HG02884 (cell line): ENCODE results near the gene DEFB131B.
"Not testable (repeated sequence)": the region's sequence is repeated elsewhere in the genome, so short reads cannot be mapped to it uniquely, and the experiment has no call there.

Experiments used
- ATAC-seq: cut with Tn5 transposase; IDR thresholded peaks from one replicate; pipeline ENCODE4 v1.9.1; 2021; ENCODE audit warnings: mild to moderate bottlenecking, moderate library complexity; ENCODE audit not compliant: unreplicated experiment

Gene DEFB131B, protein sequence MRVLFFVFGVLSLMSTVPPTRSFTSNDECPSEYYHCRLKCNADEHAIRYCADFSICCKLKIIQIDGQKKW

DNA sequence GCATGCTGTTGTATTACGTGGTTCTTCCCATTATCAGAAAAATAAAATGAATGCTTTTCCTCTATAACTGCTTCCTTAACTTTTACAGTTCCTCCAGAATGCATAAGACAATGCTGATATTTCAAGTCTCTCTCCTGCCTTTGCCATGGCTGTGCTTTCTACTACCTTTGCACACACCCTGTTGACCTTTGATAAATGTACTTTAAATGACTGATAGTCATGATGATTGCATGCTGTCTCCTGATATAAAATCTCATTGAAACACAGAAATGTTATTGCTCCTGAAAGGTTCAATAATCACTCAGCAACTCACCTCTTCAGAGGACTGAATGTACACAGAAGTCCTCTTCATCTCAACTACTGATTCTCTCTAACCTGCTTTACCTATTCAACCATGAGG is at the start of gene DEFB131B:
TSS of gene DEFB131B (plus strand) at position 395 of the 400 bp plus-strand sequence. CDS start at position 395, 0 bp downstream.
- ATAC-seq: not testable (repeated sequence)

DNA sequence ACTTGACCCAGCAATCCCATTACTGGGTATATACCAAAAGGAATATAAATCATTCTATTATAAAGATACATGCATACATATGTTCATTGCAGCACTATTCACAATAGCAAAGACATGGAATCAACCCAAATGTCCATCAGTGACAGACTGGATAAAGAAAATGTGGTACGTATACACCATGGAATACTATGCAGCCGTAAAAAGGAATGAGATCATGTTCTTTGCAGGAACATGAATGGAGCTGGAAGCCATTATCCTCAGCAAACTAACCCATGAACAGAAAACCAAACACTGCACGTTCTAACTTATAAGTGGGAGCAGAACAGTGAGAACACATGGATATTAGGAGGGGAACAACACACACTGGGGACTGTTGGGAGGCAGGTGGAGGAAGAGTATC is 49.0 kb upstream of the DEFB131B start:
- ATAC-seq: not testable (repeated sequence)

DNA sequence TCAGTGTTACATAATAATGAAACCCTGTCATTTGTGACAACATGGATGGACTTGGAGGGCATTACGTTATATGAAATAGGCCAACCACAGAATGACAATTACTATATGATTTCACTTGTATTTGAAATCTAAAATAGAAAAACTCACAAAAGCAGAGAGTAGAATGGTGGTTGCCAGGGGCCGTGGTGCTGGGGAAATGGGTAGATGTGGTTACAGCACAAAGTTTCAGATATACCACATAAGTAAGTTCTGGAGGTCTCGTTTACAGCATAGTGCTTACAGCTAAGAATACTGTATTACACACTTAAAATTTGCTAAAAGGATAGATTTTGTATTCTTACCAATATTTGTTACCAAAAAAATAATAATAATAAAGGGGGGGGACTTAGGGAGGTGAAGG is 48.6 kb upstream of the DEFB131B start:
- not testable (repeated sequence) for ATAC-seq

DNA sequence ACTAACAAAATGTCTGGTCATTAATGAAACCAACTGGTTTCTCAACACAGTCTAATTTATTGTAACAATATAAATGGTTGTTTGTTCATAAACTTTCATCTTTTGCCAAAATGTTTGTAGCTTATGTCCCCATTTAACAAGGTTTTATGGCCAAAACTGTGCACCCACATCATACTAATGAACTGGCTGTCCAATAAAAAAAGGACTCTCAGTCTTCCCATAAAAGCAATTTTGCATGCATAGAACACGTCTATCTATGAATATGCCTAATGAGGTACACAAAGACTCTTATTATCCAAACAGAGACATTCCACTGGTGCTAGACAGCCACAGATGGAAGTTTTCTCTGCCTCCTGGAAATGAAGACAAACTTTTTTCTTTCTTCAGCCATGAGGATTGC is 45.4 kb upstream of the DEFB131B start, which contains the start of gene DEFB108B:
TSS of gene DEFB108B (plus strand) at position 390 of the 400 bp plus-strand sequence. CDS start at position 390, 0 bp downstream.
- ATAC-seq: not testable (repeated sequence)

DNA sequence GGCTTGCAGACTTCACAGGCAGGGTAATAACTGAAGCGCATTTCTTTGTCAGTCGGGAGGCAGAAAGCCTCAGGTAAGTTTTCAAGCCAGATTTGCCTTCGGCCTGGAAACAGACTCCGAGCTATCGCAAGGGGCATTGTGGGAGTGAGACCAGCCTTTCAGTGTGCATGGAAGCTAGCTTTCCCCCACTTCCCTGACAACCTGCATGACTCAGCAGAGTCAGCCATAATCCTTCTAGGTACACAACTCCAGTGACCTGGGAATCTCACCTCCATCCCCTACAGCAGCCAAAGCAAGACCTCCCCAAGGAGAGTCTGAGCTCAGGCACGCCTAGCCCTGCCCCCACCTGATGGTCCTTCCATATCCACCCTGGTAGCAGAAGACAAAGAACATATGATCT is 35.5 kb upstream of the DEFB131B start:
- ATAC-seq: not testable (repeated sequence)

DNA sequence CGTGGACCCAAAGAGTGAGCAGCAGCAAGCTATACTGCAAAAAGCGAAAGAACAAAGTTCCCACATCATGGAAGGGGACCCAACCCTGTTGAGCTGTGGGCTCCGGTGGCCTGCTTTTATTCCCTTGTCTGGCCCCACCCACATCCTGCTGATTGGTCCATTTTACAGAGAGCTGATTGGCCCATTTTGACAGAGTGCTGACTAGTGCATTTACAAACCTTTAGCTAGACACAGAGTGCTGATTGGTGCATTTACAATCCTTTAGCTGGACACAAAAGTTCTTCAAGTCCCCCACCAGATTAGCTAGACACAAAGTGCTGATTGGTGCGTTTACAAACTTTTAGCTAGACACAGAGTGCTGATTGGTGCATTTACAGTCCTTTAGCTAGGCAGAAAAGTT is 34.9 kb upstream of the DEFB131B start:
- ATAC-seq: not testable (repeated sequence)

DNA sequence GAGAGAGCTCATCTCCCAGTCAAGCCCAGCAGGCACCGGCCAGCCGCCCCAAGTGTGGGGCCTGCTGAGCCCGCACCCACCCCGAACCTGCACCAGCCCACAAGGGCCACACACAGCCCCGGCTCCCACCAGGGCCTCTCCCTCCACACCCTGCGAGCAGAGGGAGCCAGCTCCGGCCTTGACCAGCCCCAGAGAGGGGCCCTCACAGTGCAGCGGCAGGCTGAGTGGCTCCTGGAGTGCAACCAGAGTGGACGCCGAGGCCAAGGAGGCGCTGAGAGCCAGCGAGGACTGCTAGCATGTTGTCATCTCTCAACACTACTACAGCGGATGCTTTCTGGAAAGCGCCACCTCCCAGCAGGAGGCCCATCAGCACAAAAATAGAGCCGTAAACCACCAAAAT is 34.4 kb upstream of the DEFB131B start:
- no peak for ATAC-seq

DNA sequence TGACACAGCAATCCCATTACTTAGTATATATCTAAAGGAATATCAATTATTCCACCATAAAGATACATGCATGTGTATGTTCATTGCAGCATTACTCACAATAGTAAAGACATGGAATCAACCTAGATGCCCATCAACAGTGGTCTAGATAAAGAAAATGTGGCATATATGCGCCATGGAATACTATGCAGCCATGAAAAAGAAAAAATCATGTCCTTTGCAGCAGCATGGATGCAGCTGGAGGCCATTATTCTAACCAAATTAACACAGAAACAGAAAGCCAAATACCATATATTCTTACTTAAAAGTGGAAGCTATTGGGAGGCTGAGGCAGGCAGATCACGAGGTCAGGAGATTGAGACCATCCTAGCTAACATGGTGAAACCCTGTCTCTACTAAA is 24.4 kb upstream of the DEFB131B start:
- not testable (repeated sequence) for ATAC-seq

DNA sequence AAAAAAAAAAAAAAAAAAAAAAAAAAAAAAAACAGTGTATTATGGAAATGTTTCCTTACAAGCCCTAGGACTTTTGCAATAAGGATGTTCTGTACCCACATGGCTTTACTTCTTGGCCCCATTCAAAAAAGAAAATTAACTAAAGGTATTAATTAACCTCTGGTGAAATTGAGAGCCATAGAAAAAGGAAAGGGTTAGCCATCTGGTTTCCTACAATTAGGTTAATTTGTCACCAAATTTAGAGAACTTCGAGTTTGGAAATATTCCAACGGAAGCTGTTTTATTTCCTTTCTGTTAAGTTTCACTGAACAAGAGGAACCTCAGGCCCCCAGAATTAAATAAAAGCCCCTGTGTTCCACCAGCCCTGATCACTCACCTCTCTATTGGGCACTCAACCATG is 22.4 kb upstream of the DEFB131B start:
- not testable (repeated sequence) for ATAC-seq

DNA sequence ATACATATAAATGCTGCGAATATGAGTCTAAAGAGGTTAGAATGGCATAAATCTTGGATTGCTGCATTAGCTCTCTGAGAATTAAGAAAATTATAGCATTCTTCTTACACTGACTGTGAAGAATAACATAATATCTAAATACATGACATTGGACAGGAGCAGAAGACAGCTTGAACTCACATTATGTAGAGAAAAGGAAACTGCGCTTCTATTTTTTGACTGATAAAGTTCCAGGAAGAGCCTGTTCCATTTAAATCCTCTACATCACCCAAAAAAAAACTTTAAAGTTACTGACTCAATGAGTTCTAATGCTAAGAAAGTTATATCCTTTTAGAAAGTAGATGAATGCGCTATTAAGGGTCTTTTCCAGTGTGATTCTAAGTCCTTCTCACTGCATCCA is 17.4 kb upstream of the DEFB131B start:
- ATAC-seq: not testable (repeated sequence)

DNA sequence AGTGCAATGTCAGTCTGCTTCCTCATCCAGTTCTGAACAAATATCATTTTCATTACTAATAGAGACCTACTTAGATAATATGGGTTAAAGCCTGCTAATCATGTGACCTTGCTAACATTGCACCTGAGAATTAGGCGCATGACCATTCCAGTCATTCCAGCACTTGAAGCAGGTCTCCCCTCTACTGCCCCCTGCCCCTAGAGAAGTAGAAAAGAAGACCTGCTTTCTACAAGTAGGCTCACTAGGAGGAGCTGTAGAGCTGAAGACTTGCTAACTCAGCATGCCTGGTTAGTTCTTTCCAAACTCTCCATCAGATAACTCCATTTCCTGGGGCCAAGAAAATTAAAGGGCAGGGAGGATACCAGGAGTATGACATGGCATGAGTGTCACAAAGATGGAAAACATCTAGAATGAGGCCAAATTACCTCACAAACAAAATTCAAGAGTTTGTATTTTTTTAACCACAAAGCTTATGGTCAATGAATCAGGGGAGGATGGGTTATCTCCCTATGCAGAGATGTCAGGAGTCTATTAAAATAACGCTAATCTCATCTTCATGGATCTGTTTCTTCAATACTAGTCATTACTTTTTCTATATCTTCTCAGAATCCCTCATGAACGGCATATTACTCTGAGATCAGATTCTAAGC is 14.2 kb upstream of the DEFB131B start:
- not testable (repeated sequence) for ATAC-seq

DNA sequence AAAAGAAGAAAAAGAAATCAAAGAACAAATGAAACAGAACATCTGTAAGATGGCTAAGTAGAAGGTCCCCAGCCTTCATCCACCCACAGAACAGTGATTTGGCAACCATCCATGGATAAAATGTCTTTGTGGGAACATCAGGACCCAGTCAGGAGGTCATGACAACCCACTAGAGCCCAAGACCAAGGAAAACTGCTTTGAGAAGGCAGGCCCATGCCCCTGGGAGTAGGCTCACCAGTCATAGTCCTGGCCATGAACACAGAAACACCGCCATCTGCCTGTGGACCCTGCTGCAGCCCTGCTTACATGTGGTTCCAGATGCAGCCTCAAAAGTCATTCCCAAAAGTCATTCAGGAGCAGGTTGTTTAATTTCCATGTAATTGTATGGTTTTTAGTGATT is 11.0 kb upstream of the DEFB131B start:
- not testable (repeated sequence) for ATAC-seq

DNA sequence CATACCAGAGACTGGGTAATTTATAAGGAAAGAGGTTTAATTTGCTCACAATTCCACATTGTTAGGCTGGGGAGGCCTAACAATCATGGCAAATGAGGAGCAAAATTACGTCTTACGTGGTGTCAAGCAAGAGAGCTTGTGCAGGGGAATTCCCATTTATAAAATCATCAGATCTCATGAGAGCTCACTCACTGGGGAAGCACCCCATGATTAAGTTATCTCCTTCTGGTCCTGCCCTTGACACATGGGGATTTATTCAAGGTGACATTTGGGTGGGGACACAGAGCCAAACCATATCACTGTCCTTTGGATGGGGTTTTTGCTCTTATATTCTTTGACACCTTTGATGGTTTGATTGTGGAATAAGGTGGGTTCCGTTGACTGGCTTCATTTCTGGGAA is 8.3 kb upstream of the DEFB131B start:
- not testable (repeated sequence) for ATAC-seq

DNA sequence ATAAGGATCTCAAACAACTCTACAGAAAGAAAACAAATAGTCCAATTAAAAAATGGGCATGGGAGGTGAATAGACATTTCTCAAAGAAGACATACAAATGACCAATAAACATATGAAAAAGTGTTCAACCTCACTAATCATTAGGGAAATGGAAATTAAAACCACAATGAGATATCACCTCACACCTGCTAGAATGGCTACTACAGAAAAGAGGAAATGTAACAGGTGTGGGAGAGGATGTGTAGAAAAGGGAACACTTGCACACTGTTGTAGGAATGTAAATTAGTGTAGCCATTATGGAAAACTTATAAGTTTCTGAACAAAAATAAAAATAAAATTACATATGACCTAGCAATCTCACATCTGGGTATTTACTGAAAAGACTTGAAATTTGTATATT is 7.6 kb upstream of the DEFB131B start:
- not testable (repeated sequence) for ATAC-seq

DNA sequence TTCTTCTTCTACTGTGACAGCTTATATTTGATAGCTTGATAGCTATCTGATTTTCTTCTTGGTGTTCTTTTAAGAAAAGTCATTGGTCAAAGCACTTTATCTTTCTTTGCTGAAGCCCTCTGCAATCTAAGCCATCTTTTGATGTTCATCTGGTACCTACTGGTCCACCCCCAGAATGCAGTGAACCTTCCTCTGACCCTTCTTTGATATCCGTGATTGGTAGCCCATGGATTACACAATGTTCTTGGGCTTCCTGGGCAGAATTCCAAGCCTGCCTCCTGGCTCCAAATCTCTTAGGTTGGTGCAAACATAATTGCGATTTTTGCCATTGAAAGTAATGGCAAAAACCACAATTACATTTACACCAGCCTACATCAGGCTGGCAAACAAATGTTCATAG is 2.0 kb upstream of the DEFB131B start:
- ATAC-seq: not testable (repeated sequence)

DNA sequence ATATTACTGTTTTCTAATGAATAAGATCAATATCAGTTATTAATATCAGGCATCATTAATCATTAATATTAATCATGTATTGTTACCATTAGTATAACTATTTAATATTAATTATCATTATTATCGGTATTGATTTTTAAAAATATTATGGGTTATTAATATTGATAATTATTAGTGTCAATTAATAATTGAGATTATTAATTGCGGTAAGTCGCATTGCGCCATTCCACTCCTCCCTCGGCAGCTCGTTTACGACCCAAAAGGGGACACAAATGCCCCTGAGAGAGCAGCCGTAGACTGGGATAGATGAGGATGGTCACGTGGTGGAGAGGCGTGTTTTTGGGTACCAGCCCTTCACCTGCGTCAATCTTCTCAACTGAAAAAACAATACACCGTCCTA is 7.6 kb downstream of the DEFB131B start:
- ATAC-seq: not testable (repeated sequence)

DNA sequence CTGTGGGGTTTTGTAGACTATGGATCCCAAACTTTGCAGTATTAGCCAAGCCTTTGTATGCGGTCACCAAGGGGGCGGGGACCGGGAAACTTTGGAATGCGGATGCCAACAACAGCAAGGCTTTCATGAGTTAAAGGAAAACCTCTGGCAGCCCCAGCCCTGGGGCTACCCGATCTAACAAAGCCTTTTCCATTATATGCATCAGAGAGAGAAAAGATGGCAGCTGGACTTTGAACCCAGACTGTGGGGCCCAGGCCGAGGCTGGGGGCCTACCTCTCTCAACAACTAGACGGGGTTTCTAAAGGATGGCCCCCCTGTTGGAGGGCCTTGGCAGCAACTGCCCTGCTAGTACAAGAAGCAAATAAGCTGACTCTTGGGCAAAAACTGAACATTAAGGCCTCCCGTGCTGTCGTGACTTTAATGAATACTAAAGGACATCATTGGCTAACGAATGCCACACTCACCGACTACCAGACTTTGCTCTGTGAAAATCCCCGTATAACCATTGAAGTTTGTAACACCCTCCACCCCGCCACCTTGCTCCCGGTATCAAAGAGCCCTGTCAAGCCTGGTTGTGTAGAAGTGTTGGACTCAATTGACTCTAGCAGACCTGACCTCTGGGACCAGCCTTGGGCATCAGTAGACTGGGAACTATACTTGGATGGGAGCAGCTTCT is 10.2 kb downstream of the DEFB131B start:
- ATAC-seq: not testable (repeated sequence)

DNA sequence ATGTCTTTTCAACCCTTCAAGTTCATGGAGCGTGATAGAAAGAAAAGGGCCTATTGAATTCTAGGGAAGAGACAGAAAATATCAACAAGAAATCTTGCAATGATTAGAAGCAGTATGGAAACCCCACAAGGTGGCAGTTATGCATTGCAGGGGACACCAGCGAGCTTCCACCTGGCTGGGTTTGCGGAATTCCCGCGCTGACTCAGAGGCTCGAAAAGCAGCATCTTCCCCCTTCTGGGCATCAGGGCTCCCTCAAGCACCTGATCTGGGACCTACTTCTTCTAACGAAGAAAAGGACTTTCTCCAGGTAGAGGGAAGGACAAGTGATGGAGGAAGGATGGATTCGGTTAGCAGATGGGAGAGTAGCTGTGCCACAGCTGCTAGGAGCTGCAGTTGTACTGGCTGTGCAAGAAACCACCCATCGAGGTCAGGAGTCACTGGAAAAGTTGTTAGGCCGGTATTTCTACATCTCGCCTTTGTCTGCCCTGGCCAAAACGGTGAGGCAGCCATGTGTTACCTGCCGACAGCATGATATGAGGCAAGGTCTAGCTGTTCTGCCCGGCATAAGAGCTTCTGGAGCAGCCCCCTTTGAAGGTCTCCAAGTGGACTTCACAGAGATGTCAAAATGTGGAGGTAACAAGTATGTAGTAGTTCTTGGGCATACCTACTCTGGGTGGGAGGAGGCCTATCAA is 11.1 kb downstream of the DEFB131B start:
- ATAC-seq: not testable (repeated sequence)

DNA sequence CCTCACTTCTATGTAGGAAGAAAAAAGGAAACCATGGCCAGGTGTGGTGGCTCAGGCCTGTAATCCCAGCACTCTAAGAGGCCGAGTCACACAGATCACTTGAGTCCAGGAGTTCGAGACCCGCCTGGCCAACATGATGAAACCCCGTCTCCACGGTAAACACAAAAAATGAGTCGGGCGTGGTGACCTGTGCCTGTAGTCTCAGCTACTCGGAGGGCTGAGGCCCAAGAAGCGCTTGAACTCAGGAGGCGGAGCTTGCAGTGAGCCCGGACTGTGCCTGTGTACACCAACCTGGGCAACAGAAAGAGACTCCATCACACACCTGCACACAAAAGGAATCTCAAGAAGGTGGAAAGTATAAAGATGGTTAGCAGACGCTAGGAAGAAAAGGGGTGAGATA is 17.7 kb downstream of the DEFB131B start:
- ATAC-seq: no peak

DNA sequence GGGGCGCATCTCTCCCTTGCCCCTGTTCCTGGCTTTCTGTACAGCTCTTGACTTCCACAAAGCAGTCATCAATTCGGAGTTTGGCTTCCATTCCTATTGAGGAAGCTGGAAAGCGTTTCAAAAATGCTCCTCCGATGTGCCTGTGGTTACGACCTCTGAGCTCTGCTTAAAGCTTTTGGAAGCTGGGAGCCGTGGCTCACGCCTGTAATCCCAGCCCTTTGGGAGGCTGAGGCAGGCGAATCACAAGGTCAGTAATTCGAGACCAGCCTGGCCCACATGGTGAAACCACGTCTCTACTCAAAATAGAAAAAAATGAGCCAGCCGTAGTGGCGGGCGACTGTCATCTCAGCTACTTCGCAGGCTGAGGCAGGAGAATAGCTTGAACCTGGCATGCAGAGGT is 22.9 kb downstream of the DEFB131B start:
- ATAC-seq: not testable (repeated sequence)

DNA sequence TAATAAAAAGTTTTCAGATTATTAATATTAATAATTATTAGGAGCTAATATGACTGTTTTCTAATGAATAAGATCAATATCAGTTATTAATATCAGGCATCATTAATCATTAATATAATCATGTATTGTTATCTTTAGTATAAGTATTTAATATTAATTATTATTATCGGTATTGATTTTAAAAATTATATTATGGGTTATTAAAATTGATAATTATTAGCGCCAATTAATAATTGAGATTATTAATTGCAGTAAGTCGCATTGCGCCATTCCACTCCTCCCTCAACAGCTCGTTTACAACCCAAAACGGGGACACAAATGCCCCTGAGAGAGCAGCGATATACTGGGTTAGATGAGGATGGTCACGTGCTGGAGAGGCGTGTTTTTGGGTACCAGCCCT is 30.0 kb downstream of the DEFB131B start:
- ATAC-seq: no peak
